NT2/D1 (cell line): ENCODE results near the gene SSTR4.

Source experiments
- DNase-seq: peaks from one replicate; pipeline ENCODE4 v3.0.0-alpha.2; 2011; ENCODE audit warnings: low read depth, low spot score
- H3K27me3 ChIP-seq: 2 replicates; pipeline ENCODE4 v1.6.0; 2011; ENCODE audit warnings: mild to moderate bottlenecking; ENCODE audit not compliant: insufficient read length, insufficient read depth
- H3K36me3 ChIP-seq: 2 replicates; pipeline ENCODE4 v1.6.1; 2011; ENCODE audit warnings: mild to moderate bottlenecking, low read length, mixed read lengths; ENCODE audit not compliant: insufficient read depth, insufficient read length
- H3K4me1 ChIP-seq: 2 replicates; pipeline ENCODE4 v1.5.1; 2011; ENCODE audit not compliant: insufficient read depth, insufficient read length
- H3K4me3 ChIP-seq: 2 replicates; pipeline ENCODE4 v1.5.1; 2011; ENCODE audit warnings: low read depth; ENCODE audit not compliant: insufficient read length
- H3K9ac ChIP-seq: 2 replicates; pipeline ENCODE4 v1.6.0; 2011; ENCODE audit warnings: low read depth; ENCODE audit not compliant: insufficient read length
- H3K9me3 ChIP-seq: 2 replicates; pipeline ENCODE4 v1.5.1; 2011; ENCODE audit warnings: mild to moderate bottlenecking, low read length; ENCODE audit not compliant: insufficient read depth
- SUZ12 ChIP-seq: IDR thresholded peaks from 2 replicates; pipeline ENCODE4 v1.6.1; 2011; ENCODE audit not compliant: insufficient read length, insufficient read depth; ENCODE audit errors: extremely low read depth
- YY1 ChIP-seq: IDR thresholded peaks from 2 replicates; pipeline ENCODE4 v1.6.1; 2011; ENCODE audit not compliant: insufficient read length, insufficient read depth
- ZNF274 ChIP-seq: IDR thresholded peaks from 2 replicates; pipeline ENCODE4 v1.6.1; 2011; ENCODE audit warnings: mild to moderate bottlenecking, low read depth, low read length

The SSTR4 gene

GRCh38 chr20:23018941-23019340, 16.2 kb upstream of the SSTR4 start:
- Histone ChIP-seq H3K27me3 (no peaks in the 10 kb centered on the region), H3K9ac (no peak overlapping the region), H3K9me3 (no peaks in the 10 kb centered on the region; the same call in 1 of the 2 replicates), H3K4me1 (no peaks in the 10 kb centered on the region), H3K36me3 (no peaks in the 10 kb centered on the region), H3K4me3 (no peak overlapping the region)
- TF ChIP-seq ZNF274 (no peak), YY1 (no peak), SUZ12 (no peak)
- DNase-seq = no peak

- no peaks in the 10 kb centered on the region for H3K4me1 ChIP-seq
- TF ChIP-seq SUZ12 (no peak), ZNF274 (no peak), YY1 (no peak)
Measured at GRCh38 chr20:23019403-23019802, 15.7 kb upstream of the SSTR4 start.

GRCh38 chr20:23020230-23021018, 14.7 kb upstream of the SSTR4 start:
- TF ChIP-seq ZNF274 (no peak), SUZ12 (no peak), YY1 (no peak)
- H3K27me3 ChIP-seq = no peaks in the 10 kb centered on the region
- no peak overlapping the region for H3K4me3 ChIP-seq
- no peaks in the 10 kb centered on the region for H3K4me1 ChIP-seq
- no peaks in the 10 kb centered on the region for H3K9me3 ChIP-seq
- no peak for DNase-seq
- H3K9ac ChIP-seq = no peak overlapping the region
- no peaks in the 10 kb centered on the region for H3K36me3 ChIP-seq

More at GRCh38 chr20:23019403-23019802, 15.7 kb upstream of the SSTR4 start:
- no peak for DNase-seq
- Histone ChIP-seq H3K27me3 (no peaks in the 10 kb centered on the region), H3K9ac (no peak overlapping the region), H3K36me3 (no peaks in the 10 kb centered on the region), H3K4me3 (no peak overlapping the region), H3K9me3 (no peaks in the 10 kb centered on the region; the same call in 1 of the 2 replicates)

- no peak for TF ChIP-seq ZNF274
- no peak for TF ChIP-seq YY1
- no peak for TF ChIP-seq SUZ12
- H3K9me3 ChIP-seq = no peaks in the 10 kb centered on the region
- H3K4me3 ChIP-seq = no peak overlapping the region
- DNase-seq = no peak
- no peaks in the 10 kb centered on the region for H3K27me3 ChIP-seq
- no peaks in the 10 kb centered on the region for H3K4me1 ChIP-seq
- no peak overlapping the region for H3K9ac ChIP-seq
- no peaks in the 10 kb centered on the region for H3K36me3 ChIP-seq
Measured at GRCh38 chr20:23021541-23021940, 13.6 kb upstream of the SSTR4 start.

GRCh38 chr20:23021951-23022350, 13.2 kb upstream of the SSTR4 start:
- no peak for DNase-seq
- no peak overlapping the region for H3K4me3 ChIP-seq
- no peaks in the 10 kb centered on the region for H3K9me3 ChIP-seq
- no peaks in the 10 kb centered on the region for H3K4me1 ChIP-seq
- H3K9ac ChIP-seq = no peak overlapping the region
- no peaks in the 10 kb centered on the region for H3K36me3 ChIP-seq
- H3K27me3 ChIP-seq = no peaks in the 10 kb centered on the region
- TF ChIP-seq ZNF274 (no peak), YY1 (no peak), SUZ12 (no peak)

GRCh38 chr20:23022849-23023248, 12.3 kb upstream of the SSTR4 start:
- Histone ChIP-seq H3K4me3 (no peak overlapping the region), H3K4me1 (no peaks in the 10 kb centered on the region), H3K36me3 (no peaks in the 10 kb centered on the region), H3K9ac (no peak overlapping the region), H3K27me3 (no peaks in the 10 kb centered on the region), H3K9me3 (no peaks in the 10 kb centered on the region)
- DNase-seq = no peak
- TF ChIP-seq SUZ12 (no peak), ZNF274 (no peak), YY1 (no peak)

GRCh38 chr20:23023621-23024177, 11.4 kb upstream of the SSTR4 start:
- no peak overlapping the region for H3K9ac ChIP-seq

More at GRCh38 chr20:23023621-23024177, 11.4 kb upstream of the SSTR4 start:
- H3K4me1 ChIP-seq = no peaks in the 10 kb centered on the region
- H3K36me3 ChIP-seq = no peaks in the 10 kb centered on the region
- DNase-seq = no peak
- no peak for TF ChIP-seq YY1
- TF ChIP-seq SUZ12 = no peak
- TF ChIP-seq ZNF274 = no peak
- no peaks in the 10 kb centered on the region for H3K9me3 ChIP-seq
- no peak overlapping the region for H3K4me3 ChIP-seq
- no peaks in the 10 kb centered on the region for H3K27me3 ChIP-seq
